Activated T-helper 9 cell treated with anti-CD3 and anti-CD28 coated beads, Interleukin-2, amount 50 U/mL, for 16 hours (primary cell): ENCODE results near the gene PRR23E.

Experiments
- DNase-seq: peaks from one replicate; pipeline ENCODE4 v3.0.0-alpha.2; 2020; ENCODE audit warnings: low read depth

Gene PRR23E

DNA sequence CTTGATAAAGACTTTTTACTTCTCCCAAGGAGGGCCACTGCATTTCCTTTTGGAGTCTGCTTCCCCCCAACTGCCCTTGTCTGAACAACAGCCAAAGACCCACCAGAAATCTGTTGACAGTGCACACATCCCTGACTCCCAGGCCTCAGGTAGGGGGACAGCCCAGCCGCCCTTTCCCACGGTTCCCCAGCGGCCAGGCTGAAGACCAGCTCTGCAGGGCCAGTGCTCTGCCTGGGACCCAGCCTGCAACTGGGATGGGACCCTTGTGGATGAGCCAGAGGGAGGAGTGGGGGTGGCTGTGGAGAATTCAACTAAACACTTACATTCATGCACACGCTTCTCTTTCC, 8.1 kb upstream of the PRR23E start:
- DNase-seq: no peak

DNA sequence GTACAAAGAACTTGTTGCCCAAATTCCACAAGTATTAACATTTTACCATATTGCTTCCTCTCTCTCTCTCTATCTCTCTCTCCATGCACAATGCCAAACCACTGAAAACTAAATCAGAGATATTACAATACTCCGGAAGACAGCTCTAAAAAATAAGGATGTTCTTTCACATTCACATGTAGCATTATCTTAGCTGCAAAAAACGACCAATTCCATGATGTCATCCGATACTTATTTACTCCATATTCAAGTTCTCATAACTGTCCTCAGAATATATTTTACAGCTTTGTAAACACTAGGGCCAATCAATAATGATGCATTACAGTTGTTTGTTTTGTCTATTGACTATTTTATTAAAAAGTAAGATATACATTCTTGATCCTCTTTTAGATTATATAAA, 7.7 kb upstream of the PRR23E start:
- DNase-seq: no peak

DNA sequence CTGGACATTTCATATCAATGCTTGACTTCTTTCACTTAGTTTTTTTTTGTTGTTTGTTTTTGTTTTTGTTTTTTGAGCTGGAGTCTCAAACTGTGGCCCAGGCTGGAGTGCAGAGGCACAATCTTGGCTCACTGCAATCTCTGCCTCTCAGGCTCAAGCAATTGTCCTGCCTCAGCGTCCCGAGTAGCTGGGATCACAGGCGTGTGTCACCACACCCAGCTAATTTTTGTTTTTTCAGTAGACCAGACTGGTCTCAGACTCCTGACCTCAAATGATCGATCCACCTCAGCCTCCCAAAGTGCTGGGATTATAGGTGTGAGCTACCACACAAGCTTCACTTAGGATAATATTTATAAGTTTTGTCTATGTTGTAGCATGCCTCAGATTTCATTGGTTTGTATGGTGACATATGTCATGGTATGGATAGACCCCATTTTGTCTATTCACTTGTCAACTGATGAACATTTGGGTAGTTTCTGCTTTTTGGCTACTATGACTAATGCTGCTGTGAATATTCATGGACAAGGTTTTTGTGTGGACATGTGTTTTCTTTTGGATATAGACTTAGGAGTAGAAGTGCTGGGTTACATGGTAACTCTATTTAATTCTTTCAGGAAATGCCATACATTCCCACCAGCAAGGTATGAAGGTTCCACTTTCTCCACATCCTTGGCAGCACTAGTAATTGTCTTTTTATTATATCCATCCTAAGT, 6.8 kb upstream of the PRR23E start:
- no peak for DNase-seq

DNA sequence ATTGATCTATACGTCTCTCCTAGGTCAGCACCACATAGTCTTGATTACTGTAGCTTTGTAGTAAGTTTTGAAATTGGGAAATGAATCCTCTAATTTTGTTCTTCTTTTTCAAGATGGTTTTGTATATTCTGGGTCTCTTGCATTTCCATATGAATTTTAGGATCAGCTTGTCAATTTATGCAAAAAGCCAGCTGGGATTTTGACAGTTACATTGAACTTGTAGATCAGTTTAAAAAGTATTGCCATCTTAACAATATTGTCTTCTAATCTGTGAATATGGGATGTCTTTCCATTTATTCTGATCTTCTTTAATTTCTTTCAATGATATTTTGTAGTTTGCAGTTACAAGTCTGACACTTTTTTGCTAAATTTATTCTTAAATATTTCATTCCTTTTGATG, 5.6 kb upstream of the PRR23E start:
- no peak for DNase-seq

DNA sequence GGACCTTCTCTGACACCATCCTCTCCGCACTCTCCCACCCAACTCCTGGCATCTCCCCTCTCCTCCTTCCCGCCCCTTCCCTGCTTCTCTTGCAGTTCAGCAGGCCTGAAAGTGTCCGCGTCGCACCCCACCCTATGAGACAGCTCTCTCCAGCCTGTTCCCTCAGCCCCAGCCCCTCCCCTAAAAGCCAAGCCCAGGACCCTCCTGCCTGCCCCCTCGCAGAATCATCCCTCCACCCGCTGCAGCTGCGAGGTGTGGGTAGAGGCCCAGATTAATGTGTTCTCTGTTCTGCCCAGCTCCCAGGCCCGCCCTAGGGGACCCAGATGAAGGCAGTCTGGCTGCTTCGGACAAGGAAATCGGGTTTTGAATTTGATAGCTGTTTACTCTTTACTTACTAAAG, 410 bp downstream of the PRR23E start:
- DNase-seq: no peak

DNA sequence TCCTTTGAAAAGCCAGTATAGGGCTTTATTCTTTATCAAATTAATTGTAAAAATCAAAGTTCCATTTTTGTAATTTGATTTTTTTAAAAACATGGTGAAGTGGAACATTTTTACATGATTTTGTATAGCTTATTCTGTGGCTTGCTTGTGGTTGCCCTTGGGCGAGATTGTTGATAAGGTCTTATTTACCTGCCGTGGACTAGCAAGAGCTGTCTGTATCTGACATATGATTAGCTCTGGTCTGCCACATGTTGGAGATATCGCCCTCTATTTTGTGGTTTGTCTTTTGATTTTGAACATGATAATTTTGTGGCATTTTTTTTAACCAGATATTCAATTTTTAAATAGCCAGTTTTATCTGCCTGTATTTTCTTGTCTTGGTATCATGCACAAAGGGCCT, 844 bp downstream of the PRR23E start:
- DNase-seq: no peak

DNA sequence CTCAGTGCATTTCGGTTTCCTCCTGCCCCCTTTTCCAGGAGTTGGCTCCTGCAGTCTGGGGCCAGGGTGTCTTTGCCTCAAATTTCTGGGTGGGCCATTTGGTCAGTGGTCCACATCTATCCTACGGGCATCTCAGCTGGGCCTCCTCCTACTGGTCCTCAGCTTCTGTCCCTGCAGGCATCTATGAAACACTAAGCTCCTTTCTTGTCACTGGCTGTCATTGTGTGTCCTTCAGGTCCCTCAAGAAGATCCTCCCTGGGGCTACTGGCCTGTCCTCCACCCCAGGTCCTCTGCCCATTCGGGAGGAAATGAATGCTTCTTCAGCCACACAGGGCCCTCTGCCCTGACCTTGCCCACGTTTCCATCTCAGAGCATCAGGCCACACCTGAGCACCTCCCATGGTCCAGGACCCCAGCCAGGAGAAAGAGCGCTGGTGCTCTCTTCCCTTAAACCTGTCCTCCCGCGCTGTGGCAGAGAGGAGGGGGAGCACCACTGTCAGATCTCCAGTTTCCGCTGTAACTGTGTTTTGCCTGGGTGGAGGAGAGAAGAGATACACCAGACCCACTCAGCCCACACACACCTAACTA, 1.8 kb downstream of the PRR23E start:
- DNase-seq: no peak

DNA sequence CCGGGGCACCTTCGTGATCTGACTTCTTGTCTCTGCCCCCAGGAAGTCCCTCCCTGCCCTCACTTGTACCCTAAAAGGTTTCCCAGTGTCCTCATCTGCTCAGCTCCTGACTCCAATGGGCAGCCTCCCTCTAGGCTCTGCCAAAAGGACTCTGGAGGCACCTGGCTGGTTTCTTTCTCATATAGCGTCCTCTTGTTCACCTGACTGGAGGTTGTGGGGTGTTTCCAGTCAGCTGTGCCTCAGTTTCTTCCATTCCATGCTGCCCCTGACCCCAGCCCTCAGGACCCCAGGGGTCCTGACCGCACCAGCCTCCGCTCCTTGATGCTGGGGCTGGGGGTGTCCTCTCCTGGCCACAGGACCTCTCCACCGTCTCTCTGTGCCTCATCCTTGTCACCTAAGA, 2.5 kb downstream of the PRR23E start:
- no peak for DNase-seq

DNA sequence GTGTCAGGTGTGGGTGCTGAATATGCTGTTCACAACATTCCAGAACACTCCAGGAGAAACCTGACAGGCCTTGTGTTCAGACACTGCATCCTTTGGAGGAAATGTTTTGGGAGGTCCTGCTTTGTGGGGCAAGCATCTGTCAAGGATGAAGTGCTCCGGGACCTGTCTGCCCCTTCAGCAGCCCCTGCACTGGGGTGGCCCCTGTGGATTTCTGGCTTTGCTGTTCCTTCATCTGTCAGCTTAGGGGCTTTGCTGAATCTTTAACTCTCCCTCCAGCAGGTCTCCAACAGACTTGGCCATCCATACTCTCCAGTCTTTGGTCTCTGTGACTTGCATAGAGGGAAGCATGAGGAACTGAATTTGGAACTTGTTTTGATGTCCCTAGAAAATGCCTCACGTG, 3.1 kb downstream of the PRR23E start:
- no peak for DNase-seq

DNA sequence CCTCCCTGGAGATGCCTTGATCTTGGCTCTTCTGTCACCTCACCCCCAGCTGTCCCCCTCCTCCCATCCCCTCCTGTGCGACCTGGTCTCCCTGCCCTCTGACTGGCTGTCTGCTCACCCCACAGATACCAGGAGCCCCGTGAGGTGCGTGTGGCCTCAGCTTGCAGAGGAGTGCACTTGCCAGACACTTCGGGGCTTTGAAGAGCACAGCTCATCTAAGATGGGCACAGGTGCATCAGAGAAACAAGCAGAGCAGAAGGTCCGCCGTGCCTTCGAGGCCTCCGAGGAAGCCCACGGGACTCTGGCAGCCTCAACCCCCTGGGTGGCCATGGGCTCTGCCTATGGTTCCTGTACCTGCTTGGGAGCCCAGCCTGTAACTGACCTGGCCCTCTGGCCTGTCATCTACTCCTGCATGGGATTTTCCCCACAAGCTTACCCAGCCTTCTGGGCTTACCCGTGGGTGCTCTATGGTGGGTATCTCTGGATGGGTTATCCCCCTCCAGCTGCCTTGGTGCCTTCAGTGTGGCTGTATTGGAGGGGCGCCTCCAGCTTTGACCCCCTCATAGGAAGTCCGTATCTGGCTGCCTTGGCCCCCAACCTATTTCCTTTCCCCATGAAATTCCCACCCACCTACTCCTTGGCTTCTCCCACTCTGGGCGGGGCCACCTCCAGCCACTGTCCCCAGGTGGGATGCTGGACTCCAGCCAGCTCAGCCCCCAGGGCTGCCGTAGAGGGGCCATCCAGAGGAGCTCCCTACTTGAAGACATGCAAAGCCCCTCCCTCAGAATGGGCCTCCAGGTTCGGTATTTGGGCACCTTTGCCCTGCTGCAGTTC, 3.8 kb downstream of the PRR23E start:
- no peak for DNase-seq

DNA sequence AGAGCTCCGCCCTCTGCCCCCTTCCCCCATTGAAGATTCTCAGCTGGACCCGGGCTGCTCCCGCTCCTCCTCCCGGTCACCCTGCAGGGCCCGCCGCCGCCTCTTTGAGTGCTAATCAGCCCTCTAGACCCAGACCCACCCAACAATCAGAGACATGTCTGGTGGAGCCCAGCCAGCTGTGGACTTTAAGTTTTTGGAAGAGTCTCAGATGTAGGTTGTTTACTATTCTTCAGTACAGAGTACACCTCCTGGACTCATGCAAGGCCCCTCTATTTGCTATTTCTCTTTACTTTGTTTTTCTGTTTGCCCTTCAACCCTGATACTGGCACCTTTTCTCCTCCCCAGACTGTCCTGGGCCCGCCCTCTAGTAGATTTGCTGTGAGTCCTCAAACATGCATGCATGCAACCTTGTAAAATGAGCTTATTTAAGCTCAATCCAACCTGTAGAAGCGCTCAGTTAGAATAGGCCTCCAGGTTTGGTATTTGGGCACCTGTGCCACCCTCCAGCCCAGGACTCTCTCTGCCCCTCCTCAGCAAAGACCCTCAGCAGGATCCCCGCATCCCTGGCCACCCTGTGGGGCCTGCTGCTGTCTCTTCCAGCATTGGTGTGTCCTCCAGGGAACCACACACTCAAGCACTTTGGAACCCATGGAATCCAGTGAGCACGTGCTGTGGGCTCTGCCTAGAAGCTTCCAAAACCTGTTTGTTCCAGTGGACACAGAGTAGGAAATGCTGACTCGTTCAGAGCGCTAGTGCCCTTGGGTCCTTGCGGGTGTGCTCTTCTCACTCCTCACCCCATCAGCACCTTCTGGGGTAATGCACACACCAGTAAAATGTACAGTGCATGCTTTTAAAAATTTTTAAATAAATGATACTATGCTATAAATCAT, 4.6 kb downstream of the PRR23E start:
- no peak for DNase-seq

DNA sequence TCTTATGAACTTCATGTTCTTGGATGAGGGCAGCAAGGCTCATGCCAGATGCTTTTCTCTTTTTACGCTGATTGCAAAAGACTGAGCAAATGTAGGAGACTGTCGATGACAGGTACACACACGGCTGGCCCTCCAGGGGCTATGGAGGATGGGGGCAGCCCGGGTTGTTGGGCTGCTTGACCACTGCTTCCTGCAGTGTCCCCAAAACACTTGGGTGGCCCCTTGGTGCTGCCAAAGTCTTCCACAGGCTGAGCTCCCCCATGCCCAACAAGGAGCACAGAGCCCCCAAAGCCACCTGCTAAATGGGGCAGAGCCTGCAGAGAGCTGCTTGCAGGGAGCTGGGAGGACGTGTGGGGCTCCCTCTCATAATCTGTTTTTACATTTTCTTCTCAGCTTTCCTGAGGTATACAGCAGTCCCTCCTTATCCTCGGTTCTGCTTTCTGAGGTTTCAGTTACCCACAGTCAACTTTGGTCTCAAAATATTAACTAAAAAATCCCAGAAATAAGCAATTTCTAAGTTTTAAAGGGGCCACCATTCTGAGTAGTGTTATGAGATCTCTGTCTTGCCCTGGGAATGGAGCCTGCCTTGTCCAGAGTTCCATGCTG, 7.3 kb downstream of the PRR23E start:
- DNase-seq: no peak

DNA sequence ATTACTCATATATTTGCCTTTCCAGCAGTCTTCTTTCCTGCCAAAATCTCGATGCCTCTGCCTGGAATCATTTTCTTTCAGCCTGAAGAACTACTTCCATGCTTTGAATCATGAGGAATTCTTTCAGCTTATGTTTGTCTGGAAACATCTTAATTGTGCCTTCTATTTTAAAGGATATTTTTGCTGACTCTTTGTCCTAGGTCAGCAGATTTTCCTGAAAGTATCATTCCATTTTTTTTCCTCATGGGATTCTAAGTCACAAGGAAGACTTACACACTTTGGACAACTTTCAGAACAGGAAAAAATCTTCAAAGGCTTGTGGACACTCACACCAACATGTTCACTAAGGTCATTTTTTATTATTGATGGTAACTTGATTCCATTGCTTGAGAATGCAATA, 10.1 kb downstream of the PRR23E start:
- DNase-seq: no peak

DNA sequence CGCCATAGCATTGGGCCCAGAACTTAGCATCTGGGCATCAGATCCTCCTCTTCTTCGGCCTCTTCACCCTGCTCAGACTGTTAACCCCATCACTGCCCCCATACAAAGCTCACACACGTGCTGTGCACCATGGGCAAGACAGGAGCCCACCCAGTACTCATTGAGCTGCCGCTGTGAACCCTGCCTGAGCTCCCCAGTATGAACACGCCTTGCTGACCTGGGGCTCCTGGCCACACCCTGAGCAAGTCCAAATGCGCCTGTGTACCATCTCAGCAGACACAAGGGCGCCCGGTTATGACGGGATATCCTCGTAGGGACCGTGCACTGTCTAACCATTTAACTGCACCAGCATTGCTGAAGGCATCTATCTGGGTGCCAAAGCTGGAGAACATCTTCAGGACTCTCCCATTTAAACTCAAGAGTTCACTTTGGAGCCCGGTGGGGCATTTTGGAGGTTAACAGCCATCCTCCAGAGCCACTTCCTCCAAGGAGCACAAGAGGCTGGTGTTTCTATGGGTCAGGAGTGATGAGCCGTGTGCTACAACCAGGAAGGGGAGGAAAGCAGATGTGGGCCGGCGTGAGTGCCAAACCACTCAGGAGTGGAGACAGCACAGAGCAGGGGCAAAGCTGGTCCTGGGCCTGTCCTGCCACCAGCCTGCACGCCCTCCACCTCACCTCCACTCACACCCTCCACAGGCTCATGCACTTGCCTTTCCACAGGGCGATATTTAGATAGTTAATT, 12.1 kb downstream of the PRR23E start:
- DNase-seq: no peak

DNA sequence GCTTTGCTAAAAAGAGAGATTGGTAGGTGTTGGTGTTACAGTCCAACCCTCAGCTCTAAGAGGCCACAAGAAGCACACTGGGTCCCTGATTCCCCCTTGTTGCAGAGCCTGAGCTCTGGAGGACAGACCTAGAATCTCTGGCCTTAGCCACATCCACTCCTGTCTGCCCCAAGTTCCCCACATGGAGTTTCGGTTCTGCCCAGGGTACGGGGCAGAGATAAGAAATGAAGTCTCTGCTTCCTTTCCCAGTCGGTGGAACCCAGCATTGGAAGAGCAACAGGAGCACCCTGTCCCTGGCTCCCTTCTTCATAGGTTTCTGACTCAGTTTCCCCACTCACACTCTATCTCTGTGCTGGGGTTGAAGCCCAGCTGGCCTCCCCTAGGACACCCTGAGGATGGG, 13.2 kb downstream of the PRR23E start:
- no peak for DNase-seq

DNA sequence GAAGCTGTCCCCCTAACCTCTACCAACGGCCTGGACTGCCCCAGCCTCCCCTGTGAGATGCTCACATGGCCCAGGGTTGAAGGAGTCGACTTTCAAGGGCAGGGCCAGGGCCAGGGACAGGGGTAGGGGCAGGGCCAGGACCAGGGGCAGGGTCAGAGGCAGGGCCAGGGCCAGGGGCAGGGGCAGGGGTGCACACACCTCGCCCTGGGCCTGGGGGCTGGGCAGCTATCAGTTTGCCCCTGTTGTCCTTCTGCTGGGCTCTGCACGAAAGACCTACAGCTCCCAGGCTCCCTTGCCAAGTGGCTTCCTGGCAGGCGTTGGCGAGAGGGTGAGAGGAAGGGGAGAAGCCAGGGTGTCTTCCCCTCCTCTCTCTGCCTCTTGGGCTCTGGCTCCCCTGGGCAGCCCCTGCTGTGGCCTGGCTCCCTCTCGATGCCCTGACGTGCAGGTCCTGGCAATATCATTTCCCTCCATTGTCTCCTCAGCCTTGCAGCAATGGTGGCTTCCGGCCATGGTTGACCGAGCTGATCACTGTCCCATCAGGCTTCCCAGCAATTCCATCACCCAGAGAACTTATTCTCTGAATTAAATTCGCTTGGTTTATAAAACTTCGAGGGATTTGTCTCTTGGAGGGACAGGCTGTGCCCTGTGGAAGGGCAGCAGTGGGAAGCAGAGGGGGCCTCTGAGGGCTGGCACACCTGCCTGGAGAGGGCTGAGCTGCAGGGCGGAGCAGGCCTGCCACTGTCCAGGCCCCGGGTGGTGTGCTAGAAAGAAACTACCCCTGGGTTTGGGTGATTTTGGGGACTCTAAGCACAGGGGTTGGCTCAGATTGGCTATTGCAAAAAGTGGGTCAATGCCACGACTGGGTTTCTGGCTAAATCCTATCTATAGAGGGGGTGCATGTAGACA, 13.9 kb downstream of the PRR23E start:
- no peak for DNase-seq

DNA sequence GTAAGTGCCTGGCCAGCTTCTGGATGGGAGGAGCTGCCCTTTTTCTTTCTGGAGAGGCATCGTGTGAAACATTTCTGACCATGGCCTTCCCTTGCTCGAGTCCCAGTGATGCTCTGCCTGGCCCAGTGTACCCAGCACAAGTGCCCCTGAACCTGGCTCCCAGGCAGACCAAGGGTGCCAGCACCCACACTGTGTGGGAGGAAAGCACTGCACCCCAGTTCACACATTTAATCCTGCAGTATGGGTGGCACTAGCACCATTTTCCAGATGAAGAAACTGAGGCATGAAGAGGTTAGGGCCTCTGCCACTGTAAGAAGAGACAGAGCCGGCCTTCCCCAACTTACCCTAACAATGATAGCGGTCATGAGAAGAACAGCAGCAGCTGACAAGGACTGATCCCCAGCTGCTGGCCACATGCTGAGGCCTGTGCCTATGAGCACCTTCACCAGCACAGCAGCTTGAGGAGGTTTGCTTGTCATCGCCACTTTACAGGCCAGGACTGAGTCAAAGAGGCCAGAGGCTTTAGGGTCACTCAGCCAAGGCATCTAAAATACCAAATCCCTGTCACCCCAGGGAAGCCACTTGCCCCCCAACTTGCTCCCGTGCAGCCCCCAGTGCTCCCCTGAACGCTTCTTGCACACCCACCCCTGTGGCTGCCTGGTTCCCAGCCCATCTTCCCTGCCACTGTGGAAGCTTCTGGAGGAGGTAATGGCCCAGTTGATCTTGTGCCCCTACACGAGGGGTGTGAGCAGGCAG, 15.0 kb downstream of the PRR23E start:
- DNase-seq: no peak

DNA sequence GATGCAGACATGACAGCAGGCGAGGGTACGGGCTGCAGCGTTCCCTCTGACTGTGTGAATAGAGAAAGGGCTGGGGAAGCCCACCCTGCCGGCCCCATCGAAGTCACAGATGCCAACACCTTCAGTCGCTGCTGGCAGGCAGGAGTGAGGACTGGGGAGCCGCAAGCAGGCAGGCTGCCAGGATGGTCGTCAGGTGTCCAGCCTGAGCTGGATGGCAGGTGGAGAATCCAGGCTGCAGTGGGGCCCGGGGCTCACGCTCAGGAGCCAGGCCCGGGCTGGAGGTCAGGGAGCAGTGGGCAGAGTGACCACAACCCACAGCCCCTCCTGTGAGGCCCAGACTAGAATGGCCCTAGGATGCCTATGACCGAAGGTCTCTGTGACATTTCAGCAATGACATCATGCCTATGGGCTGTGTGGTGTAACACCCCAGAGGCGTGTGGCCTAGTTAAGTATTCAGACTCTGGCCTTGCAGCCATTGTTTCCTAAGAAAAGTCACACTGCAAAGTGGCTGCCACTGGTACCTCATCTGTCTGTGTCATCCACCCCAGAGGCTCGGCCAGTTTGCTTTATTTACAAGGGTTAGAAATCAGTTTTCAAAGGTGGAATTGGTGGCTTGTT, 15.7 kb downstream of the PRR23E start:
- DNase-seq: no peak
